ENCODE measurements around the gene ZCCHC17.

ZCCHC17 gene

DNA sequence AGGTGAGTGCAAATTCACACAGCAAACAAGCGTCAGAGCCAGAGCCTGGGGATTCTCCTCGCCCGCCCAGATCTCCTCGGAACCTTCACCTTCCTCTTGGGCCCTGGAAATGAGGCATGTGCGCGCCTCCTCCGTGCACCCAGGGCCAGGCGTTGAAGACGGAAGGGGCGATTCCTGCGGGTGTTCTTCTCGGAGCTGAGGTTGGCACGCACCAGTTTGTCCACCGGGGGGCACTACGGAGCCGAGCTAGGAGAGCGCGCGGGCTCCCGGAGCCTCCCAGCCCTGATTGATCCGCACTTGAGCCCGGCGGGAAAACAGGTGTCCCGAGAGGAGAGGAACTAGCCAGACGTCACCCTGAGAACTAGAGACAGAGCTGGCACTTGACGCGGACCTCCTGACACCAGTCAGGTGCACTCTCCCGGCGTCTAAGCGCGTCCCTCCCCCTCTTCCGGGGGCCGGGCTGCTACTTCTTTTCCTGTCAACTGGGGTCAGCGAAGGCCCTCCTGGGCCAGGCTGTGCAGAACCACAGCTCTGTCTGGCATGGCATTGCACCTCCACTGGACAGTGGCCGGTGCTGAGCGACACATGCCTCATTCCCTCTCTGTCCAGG lies 97.9 kb downstream of the ZCCHC17 start:
- DNase-seq (ENCODE audit: low spot score), result peak; percentile 69

DNA sequence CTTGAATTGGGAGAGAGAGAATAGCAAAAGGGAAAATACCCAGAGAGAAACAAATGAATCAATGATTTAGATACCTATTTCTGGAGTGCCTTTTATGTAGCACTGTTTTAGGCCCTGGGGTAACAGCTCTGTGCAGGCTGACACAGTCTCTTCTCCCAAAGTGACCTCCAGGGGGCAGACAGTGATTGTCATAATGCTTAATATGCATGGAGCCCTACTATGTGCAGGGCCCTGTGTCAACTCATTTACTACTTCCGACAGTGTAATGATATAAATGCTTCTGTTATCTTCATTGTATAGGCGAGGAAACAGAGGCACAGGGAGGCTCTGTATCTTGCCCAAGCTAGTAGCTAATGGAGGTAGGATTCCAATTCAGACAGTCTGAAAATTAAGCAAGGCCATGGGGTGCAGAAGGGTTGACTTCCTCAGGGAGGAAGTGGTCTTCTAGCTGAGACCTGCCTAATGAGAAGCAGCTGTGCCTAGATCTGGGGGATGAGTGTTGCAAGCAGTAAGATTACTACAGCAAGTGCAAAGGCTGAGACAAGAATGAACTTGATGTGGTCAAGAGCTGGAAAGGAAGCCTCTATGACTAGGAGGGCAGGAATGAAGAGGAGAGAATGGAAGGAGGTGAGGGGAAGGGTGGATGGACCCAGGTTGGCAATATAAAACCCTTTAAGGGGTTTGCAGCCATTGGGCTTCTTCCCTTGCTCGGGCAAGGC lies 100.0 kb downstream of the ZCCHC17 start:
- no peak for DNase-seq (ENCODE audit: low spot score)

DNA sequence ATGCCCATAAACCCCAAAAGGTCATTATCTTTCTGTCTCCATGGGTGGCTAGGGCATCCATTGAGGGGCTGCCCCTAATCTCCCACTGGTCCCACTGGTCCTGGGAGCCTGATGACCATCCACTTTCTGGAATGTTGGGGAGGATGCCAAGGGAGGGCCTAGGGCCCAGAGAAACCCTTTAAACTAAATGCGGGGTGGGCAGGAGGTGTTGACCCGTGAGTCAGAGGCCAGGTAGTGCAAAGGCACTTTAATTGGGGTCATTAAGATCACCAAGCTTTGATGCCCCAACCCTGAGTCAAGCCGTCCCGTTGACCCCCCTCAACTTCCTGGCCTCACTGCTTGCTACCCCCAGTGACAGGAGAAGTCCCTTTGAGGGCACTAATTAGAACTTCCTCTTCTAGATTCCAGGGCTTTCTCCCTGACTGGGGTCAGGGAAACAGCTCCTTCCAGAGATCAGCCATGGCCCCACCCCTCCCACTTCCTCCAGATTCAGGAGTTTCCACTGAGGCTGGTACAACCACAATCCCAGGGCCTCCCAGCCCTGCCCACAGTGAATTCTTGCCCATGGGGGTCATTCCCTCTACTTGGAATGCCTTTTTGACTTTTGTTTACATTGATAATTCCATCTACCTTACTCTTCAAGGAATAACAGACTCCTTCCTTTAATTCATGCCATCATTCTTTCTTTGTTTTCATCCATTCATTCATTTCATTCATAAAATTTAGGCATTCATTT lies 100.7 kb downstream of the ZCCHC17 start:
- no peak for DNase-seq (ENCODE audit: low spot score)

DNA sequence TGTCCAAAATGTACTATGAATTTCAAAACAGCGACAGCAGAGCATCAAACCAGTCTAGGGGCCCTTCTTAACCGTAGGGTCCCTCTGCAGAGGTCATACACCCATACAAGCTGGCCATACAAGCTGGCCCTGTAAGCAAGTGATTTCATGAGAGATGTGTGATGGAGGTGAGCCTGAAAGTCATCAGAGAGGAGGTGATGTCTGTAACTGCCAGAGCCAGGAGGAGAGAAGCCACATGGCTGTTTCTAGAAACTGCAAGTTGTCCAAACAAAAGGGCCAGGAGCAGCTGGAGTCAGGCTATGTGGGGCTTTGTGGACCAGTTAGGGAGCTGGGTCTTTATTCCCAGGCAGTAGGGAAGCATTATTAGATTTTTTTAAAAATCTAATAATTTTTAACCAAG lies 101.4 kb downstream of the ZCCHC17 start:
- no peak for DNase-seq (ENCODE audit: low spot score)

DNA sequence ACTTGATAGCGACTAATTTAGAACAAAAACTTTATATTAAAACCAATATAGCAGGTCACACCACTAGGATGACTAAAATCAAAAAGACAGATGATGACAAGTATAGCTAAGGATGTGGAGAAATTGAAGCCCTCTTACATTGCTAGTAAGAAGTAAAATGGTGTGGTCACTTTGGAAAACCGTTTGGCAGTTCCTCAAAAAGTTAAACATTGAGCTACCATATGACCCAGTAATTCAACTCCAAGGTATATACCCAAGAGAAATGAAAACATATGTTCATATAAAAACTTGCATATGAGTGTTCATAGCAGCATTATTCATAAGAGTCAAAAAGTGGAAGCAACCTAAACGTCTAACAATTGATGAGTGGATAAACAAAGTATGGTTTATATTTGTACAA lies 103.1 kb downstream of the ZCCHC17 start:
- DNase-seq (ENCODE audit: low spot score), result no peak

DNA sequence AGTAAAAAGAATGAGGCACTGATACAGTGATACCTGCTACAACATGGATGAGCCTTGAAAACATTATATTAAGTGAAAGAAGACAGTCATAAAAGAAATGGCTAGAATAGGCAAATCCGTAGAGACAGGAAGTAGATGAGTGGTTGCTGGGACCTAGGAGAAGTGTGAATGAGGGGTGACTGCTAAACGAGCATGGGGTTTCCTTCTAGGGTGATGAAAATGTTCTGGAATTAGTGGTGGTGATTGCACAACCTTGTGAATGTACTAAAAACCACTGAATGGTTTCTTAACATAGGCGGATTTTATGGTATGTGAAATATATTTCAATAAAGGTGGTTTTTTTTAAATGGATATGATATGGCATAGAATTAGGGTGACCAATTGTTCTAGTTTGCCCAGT lies 103.6 kb downstream of the ZCCHC17 start:
- no peak for DNase-seq (ENCODE audit: low spot score)

DNA sequence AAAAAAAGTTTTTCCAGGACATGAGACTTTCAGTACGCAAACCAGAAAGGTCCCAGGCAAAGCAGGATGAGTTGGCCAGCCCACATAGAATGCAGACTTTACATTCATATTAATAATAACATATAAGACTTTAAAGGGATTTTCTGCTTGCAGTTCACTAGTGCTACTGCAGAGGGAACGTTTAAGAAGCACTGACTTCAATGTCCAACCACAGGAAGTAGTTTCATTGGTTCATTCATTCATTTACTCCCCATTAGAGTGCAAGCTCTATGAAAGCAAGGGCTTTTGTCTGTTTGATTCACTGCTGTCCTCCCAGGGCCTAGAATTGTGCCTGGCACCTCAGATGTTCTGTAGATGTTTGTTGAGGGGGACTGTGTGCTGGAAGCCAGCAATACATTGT lies 104.4 kb downstream of the ZCCHC17 start:
- no peak for DNase-seq (ENCODE audit: low spot score)

DNA sequence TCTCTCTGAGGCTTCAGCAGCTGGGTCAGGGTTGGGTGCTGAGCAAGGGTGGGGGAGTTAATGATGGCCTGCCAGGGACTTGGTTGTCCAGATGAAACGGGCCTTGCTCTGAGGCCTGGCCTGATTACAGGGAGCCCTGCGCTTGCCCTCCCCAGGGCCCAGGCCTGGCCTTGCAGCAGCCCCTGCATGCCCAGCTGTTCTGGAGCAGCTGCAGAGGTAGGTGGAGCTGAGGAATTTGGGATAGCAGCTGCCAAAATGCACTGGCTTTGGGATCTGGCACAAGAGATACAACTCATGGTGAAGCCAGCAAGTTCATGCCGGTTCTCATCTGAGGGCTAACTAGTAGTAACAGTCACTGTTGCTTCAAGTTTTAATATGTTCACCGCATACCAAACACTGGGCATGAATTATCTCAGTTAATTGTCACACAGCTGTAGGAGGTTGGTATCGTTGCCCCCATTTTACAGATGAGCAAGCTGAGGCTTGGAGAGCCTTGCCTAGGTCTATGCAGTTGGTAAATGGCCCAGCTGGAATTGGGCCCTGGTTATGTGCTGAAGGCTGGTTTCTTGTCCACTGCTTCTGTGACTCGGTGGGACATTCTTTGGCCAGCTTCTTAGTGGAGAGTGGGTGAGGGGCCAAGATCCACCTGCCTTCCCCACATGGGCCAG lies 108.9 kb downstream of the ZCCHC17 start:
- no peak for DNase-seq (ENCODE audit: low spot score)

DNA sequence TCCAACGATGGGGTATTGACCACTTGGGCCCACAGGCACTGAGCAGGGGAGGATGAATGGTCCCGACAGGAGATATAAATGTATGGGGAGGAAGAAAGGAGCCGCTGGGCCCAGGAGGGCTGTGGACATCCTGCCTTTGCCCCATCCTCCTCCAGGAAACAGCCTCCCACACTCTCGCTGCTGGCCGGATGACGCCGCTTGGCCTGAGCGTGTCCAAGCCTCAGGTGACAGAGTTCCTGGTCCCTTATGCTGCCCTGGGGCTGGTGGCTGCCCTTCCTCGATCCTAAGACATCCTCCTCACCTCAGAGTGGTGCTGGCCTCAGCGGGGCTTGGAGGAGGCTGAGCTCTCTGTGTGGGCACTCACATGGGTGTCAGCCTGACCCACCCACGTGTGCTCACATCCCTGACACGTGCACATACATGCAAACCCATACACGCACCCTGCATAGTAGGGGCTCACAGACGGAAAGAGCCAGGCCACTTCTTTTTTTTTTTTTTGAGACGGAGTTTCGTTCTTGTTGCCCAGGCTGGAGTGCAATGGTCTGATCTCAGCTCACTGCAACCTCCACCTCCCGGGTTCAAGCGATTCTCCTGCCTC lies 110.3 kb downstream of the ZCCHC17 start:
- no peak for DNase-seq (ENCODE audit: low spot score)

DNA sequence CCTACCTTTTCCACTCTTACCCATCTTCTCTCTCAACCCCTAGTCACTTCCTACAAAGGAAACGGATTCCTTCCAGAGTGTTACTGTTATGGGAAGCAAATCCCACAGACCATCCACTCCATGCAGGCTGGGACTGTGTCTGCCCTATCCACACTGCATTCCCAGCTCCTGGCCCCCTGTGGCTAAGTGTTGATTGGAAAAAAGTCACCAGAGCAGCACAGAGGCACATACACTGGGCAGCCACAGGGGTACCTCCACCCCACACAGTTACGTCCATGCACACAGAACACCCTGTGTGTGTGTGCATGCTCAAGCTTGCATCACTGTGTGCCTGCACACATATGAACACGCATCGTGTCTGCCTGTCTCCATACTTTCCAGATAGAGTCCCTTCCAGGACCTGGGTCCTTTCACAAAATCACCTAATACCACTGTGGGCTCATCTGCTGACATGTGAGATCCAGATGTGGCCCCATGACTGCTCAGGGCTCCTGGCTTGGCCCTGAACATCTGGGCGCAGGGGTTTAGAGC lies 112.0 kb downstream of the ZCCHC17 start:
- DNase-seq (ENCODE audit: low spot score), result no peak

DNA sequence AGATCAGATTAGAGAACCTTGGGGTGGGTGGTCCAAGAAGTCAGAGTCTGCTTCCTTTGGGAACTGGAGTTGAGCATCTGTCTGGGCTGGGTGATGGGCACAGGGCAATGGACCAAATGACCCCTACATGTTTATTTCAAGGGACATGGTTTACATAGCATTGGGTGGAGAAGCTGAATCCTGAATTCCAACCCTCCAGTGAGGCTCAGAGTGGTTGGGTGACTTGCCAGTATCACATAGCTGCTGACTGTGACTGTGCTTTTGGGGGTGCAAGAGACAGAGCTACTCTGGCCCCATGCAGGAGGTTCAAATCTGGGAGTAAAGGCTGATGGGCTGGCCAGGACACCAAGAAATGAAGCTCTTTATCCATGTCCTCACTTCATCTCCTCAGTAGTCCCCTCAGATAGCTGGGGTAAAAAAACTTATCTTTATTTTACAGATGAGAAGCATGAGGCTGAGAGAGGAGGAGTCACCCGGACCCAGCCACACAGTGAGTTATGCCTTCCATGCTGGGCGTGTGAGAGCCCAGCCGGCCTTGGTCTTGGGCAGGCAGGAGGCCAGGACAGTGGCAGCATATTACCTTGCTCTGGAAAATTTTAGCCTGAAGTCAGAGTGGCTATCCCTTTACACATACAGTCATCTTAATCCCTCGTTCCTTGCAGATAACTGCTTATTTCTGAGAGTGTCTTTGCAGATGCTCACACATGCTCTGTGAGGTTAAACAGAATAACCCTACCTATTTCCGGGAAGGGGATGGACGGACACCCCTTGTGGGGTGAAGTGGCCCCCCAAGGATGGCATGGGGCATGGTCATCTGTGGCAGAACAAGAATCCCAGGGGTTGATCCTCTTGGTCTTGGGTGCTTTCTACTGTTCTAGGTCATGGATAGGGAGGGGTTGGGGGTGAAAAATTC lies 113.4 kb downstream of the ZCCHC17 start:
- DNase-seq (ENCODE audit: low spot score), result no peak

DNA sequence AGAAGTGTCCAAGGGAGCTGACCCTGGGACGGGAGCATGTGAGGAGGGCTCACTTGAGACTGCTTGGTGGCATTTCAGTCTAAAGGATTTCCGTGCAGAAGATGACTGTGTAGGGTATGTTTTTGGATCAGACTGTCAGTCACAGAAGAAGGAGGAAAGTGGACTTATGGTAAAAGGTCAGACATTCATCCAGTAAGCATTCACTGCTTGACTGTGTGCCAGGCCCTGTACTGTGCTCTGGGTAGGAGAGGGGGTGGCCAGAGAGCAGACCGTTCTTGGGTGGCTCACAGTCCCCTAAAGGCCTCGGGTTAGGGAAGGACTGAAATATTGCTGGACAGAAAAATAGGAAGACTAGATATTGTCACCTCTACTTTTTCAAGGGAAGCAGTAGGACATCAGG lies 114.0 kb downstream of the ZCCHC17 start:
- no peak for DNase-seq (ENCODE audit: low spot score)

DNA sequence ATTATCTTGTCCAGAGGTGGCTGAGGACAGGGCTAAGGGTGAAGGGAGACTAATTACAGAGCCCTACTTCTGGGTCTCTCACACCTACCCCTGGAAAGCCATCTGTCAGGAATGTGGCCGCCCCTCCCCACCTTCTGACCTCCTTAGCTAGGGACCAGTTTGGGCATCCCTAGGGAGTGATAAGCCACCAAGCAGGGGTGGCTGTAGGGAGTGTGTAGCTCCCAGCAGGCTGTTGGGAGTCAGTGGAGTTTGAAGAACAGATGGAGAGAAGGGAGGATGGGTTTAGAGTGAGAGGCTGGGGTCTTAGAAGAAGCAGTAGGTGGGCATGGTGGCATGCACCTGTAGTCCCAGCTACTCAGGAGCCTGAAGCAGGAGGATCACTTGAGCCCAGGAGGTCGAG lies 115.4 kb downstream of the ZCCHC17 start:
- no peak for DNase-seq (ENCODE audit: low spot score)

DNA sequence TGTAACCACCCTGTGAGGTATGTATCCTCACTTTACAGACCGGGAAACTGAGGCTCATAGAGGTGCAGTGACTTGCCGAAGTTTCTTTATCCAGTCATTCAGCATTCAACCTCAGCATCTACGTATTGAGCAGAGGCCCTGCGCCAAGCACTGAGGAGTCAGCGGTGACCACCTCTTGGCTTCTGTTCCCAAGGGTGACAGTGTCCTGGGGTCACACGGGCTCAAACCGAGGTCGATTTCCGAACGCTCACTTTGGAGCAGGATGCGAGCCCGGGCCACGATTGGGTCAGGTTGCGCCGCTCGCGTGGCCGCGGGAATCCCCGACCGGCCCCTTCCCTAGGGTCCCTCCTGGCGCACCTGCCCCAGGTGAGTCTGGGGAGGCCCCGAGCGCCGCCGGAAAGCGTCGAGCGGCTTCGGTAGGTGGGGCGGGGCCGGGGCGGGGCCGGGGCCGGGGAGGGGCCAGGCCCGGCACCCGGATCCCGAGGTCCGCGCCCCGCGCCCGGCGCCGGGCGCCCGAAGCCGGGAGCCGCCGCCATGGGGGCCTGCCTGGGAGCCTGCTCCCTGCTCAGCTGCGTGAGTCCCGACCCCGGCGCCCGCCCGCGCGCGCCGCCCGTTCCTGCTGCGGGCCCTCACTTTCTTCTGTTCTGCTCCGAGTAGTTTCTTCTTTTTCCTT lies 116.0 kb downstream of the ZCCHC17 start, which contains the start of gene SERINC2:
Gene SERINC2 (plus strand): TSS at position 482 of the 673 bp plus-strand sequence. CDS start 53 bp downstream, at position 535.
- DNase-seq (ENCODE audit: low spot score), result no peak

DNA sequence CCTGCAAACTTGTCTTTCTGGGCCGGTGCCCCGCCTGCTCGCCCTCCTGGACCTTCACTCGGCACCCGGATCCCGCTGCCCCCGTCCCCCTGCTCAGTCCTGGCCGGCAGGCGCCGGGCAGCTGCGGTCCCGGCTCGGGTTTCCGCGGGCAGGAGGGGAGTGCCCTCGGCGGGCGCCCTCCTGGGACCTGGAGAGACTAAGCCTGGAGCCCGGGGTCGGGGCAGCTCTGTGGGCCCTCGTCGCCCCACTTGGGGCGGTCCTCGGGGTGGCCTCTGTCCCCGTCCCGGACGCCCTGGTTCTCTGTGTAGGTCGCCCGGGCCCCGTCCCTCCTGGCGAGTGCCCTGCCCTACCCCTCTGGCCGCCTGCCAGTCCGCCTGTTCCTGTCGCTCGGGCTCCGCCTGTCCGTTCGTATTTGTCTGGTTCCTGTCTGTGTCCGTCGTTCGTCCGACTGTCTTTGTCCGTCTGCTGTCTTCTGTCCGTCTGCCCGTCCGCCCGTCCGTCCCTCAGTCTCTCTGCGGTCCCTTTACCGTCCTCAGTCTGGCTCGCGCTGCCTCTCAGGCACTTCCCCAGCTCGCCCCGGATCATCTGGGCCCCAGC lies 116.7 kb downstream of the ZCCHC17 start:
- peak; percentile 2 for DNase-seq (ENCODE audit: low spot score)

Measured in CD4-positive, alpha-beta T cell treated with Interleukin-2 at 100 ng/mL for 4 hours (primary cell).